Right atrium auricular region (tissue), 2 donors: ENCODE results near the gene NAA25. TPM values are rescaled to one million over a fixed set of nuclear protein-coding genes. Genes with fewer than 3 reads are reported as not detected.
"Not testable (repeated sequence)": the region's sequence is repeated elsewhere in the genome, so short reads cannot be mapped to it uniquely, and the experiment has no call there.

Source experiments
- DNase-seq: peaks from one replicate; pipeline ENCODE4 v3.0.0-alpha.2; 2019; ENCODE audit warnings: low spot score
- H3K27ac ChIP-seq, 2 donors: fragments of 200-600 bp; sonication (generic); 1 replicate in 1 of 2; 2 replicates in 1 of 2; pipeline ENCODE4 v1.5.1; 2016 to 2019
- H3K27me3 ChIP-seq, 2 donors: fragments of 200-600 bp; sonication (generic); one replicate each; pipeline versions ENCODE4 v1.5.1 to v1.6.0; 2017 to 2019
- H3K36me3 ChIP-seq: fragments of 200-600 bp; sonication (generic); one replicate; pipeline ENCODE4 v1.5.1; 2016
- H3K4me1 ChIP-seq, 2 donors: fragments of 200-600 bp; sonication (generic); one replicate each; pipeline versions ENCODE4 v1.5.1 to v1.6.0; 2017 to 2019
- H3K4me3 ChIP-seq, 2 donors: fragments of 200-600 bp; sonication (generic); 1 replicate in 1 of 2; 2 replicates in 1 of 2; pipeline ENCODE4 v1.5.1; 2017 to 2019; ENCODE audit warnings: mild to moderate bottlenecking in 1 of 2, moderate library complexity in 1 of 2
- H3K9me3 ChIP-seq, 2 donors: fragments of 200-600 bp; sonication (generic); one replicate each; pipeline ENCODE4 v1.5.1; 2019
- total RNA-seq, 2 donors: library from RNA; depleted of rRNA; stranded (reverse); fragments of >200 nt; gene quantifications; one replicate each; pipeline ENCODE4 v1.1.0, GENCODE V29; 2016
- TF ChIP-seq, protein P1 (sequence below), 2 donors: fragments of 200-600 bp; sonication (generic); IDR thresholded peaks; one replicate each; pipeline ENCODE4 v1.5.1; 2019; ENCODE audit warnings: antibody characterized with exemption in 2 of 2

The NAA25 gene
- total RNA-seq, 2 donors from 2014 or later: 8.8 to 11.2 TPM

DNA sequence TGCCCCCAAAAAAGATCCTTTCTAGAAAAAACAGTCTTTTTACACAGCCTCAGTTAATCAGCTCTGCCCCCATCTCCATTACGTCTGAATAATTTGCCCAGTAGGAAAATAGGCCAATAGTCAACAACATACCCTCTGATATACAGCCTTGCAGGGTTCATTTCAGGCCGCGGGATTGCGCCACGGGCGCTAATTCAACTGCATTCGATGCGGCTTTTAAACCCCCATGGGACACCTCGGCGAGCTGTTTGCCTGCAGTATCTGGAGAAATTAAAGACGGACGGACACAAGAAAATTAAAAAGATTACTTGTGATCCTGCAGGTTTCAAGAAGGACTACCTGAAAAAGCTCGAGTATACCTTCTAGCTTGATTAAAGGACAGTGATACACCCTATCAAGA, 59.2 kb downstream of the NAA25 start:
- TF ChIP-seq, protein P1, sequence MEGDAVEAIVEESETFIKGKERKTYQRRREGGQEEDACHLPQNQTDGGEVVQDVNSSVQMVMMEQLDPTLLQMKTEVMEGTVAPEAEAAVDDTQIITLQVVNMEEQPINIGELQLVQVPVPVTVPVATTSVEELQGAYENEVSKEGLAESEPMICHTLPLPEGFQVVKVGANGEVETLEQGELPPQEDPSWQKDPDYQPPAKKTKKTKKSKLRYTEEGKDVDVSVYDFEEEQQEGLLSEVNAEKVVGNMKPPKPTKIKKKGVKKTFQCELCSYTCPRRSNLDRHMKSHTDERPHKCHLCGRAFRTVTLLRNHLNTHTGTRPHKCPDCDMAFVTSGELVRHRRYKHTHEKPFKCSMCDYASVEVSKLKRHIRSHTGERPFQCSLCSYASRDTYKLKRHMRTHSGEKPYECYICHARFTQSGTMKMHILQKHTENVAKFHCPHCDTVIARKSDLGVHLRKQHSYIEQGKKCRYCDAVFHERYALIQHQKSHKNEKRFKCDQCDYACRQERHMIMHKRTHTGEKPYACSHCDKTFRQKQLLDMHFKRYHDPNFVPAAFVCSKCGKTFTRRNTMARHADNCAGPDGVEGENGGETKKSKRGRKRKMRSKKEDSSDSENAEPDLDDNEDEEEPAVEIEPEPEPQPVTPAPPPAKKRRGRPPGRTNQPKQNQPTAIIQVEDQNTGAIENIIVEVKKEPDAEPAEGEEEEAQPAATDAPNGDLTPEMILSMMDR (IDR thresholded peaks at IDR 0.05): no peak
- no peaks in the 10 kb centered on the region for H3K27me3 ChIP-seq
- H3K4me3 ChIP-seq: no peak overlapping the region
- DNase-seq: no peak
- no peaks in the 10 kb centered on the region for H3K4me1 ChIP-seq
- H3K9me3 ChIP-seq: no peaks in the 10 kb centered on the region
- no peak overlapping the region for H3K27ac ChIP-seq
- peaks cover 81% of the 10 kb centered on the region for H3K36me3 ChIP-seq

DNA sequence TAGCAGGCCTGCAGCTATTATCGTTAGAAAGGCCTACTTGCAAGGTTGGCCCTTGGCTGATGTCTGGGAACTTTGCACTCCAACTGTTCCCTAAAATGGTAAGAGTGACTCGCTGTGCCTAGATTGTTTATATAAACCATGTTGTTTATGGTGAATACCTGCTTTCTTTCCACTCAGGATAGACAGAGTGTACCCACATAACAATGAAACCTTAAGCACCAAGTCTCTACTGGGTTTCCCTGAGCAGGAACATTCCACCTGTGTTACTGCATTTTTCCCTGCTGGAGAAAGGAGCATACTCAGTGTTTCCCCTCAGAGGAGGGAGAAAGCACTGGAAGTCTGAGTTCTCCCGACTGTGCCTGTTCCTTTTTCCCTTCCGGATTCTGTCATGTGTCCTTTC, 62.6 kb downstream of the NAA25 start:
- no peaks in the 10 kb centered on the region for H3K9me3 ChIP-seq
- no peaks in the 10 kb centered on the region for H3K27me3 ChIP-seq
- TF ChIP-seq, protein P1 (IDR thresholded peaks at IDR 0.05): no peak
- no peak overlapping the region for H3K27ac ChIP-seq
- H3K4me3 ChIP-seq: no peak overlapping the region
- H3K4me1 ChIP-seq: no peaks in the 10 kb centered on the region
- peaks cover 87% of the 10 kb centered on the region for H3K36me3 ChIP-seq
- DNase-seq: no peak

DNA sequence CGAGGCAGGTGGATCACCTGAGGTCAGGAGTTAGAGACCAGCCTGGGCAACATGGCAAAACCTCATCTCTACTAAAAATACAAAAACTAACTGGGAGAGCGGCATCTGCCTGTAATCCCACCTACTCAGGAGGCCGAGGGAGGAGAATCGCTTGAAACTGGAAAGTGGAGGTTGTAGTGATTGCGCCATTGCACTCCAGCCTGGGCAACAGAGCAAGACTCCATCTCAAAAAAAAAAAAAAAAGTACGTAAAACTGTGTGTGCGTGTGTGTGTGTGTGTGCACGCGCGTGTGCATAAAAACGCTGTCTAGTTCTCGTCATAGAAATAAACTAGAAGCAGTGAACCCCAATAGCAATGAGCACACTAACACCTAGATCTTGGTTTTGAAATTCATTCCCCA, 72.0 kb downstream of the NAA25 start:
- DNase-seq, H3K4me1 ChIP-seq, H3K27ac ChIP-seq, H3K9me3 ChIP-seq, H3K4me3 ChIP-seq, H3K27me3 ChIP-seq: not testable (repeated sequence)
- peaks cover 67% of the 10 kb centered on the region for H3K36me3 ChIP-seq

DNA sequence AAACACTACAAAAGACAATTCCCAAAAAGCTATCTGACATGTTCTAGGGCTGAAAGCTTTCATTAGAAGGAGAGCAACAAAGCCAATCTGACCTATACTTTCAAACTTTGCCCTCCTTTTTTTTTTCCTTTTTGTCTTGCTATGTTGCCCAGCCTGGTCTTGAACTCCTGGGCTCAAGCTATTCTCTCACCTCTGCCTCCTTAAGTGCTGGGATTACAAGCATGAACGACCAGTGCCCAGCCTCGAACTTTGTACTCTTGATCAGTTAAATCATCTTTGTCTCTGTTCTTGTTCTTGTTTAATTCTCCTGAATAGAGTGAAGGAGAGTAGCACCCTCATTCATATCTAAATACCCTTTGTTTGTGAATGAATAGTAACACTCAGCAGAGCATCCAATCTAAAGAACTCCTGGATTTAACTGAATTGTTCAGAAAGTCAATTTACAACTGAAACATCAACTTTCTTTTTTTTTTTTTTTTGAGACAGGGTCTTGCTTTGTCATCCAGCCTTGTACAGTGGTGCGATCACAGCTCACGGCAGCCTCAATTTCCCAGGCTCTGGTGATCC, 73.3 kb downstream of the NAA25 start:
- H3K36me3 ChIP-seq: peaks cover 58% of the 10 kb centered on the region
- no peak for DNase-seq
- H3K9me3 ChIP-seq: no peaks in the 10 kb centered on the region
- TF ChIP-seq, protein P1 (IDR thresholded peaks at IDR 0.05): no peak
- H3K4me1 ChIP-seq: no peaks in the 10 kb centered on the region
- no peak overlapping the region for H3K4me3 ChIP-seq
- no peak overlapping the region for H3K27ac ChIP-seq
- no peaks in the 10 kb centered on the region for H3K27me3 ChIP-seq

DNA sequence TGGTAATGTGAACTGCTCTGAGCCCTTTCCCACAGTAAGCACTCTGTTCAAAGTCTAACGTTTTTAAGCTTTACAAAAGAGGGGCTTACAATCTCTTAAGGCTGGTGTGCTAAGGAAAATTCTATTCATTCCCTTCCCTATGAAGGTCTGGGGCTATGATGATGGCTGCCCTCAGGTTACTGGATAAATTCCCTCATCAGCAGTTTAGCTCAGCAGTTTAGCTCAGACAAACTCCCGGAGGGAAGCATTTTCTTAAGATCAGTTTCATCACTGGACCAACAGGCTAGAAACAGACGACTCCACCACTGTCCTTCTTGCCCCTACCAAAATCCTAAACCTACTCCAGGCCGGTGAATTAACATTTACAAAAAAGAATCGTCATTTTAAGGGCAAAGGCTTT, 76.3 kb downstream of the NAA25 start:
- Histone ChIP-seq H3K36me3 (peaks cover 50% of the 10 kb centered on the region), H3K4me3 (no peak overlapping the region), H3K9me3 (no peaks in the 10 kb centered on the region), H3K27ac (no peak overlapping the region), H3K4me1 (no peaks in the 10 kb centered on the region), H3K27me3 (no peaks in the 10 kb centered on the region)
- TF ChIP-seq, protein P1 (IDR thresholded peaks at IDR 0.05): no peak
- no peak for DNase-seq

DNA sequence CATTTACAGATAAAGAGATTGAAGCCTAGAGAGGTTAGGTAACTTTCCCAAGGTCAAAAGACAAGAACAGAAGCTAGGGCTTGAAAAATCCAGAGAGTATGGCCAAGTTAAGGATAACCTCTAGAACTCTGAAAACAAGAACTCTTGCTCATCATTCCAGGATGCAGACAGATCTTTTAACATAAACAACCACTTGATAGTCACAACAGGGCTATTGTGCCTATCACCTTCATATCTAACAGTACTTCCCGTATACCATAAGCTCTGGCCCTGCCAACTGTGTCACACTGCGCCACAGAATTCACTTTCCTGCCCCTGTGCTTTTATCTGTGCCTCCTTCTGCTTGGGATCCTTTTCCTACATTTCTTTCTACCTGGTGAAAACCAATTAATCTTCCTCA, 77.1 kb downstream of the NAA25 start:
- no peaks in the 10 kb centered on the region for H3K9me3 ChIP-seq
- H3K4me3 ChIP-seq: no peak overlapping the region
- no peak for DNase-seq
- peaks cover 44% of the 10 kb centered on the region for H3K36me3 ChIP-seq
- TF ChIP-seq, protein P1 (IDR thresholded peaks at IDR 0.05): no peak
- H3K27me3 ChIP-seq: no peaks in the 10 kb centered on the region
- H3K4me1 ChIP-seq: no peaks in the 10 kb centered on the region
- H3K27ac ChIP-seq: no peak overlapping the region
